Body of pancreas (tissue), 4 donors: ENCODE results near the gene INCENP. TPM values are rescaled to one million over a fixed set of nuclear protein-coding genes. Genes with fewer than 3 reads are reported as not detected.

Source experiments
- ATAC-seq: fragments of 150-250 bp; one replicate; pipeline ENCODE4 v1.9.1; 2016
- DNase-seq, 4 donors: peaks; one replicate each; pipeline ENCODE4 v3.0.0-alpha.2; 2019
- H3K27ac ChIP-seq, 4 donors: fragments of 200-600 bp; sonication (generic); 1 replicate in 3 of 4; 2 replicates in 1 of 4; pipeline versions ENCODE4 v1.5.1 to v1.6.1; 2016 to 2019; ENCODE audit warnings: mild to moderate bottlenecking in 1 of 4, mixed read lengths in 1 of 4, moderate library complexity in 1 of 4
- H3K27me3 ChIP-seq, 2 donors: fragments of 200-600 bp; sonication (generic); one replicate each; pipeline ENCODE4 v1.6.0; 2016; ENCODE audit warnings: mild to moderate bottlenecking in 1 of 2
- H3K36me3 ChIP-seq, 2 donors: fragments of 200-600 bp; sonication (generic); replicated peaks in 1 of 2; 2 replicates each; pipeline ENCODE4 v1.5.1; 2016; ENCODE audit warnings: low read depth in 2 of 2; ENCODE audit not compliant: insufficient read depth in 1 of 2
- H3K4me1 ChIP-seq: fragments of 200-600 bp; sonication (generic); one replicate; pipeline ENCODE4 v1.6.0; 2016
- H3K4me3 ChIP-seq, 2 donors: fragments of 200-600 bp; sonication (generic); 1 replicate in 1 of 2; 2 replicates in 1 of 2; pipeline ENCODE4 v1.5.1; 2016 to 2019
- H3K9me3 ChIP-seq, 3 donors: fragments of 200-600 bp; sonication (generic); 1 replicate in 2 of 3; 2 replicates in 1 of 3; pipeline ENCODE4 v1.5.1; 2016
- POLR2A ChIP-seq, 3 donors: fragments of 450-650 bp; IDR thresholded peaks; one replicate each; pipeline ENCODE4 v1.6.1; 2016; ENCODE audit warnings: antibody characterized with exemption in 3 of 3, mild to moderate bottlenecking in 2 of 3
- WGBS, 2 donors: methylation state at CpG; one replicate each; pipeline ENCODE4 v1.1.5; 2017; 5-methylcytosine and 5-hydroxymethylcytosine counted together
- intact Hi-C: fragments of 100-400 bp; cut with DNase I; formaldehyde crosslinking; loops from one replicate; pipeline ENCODE4 v1.15.1; 2023
- total RNA-seq, 2 donors: library from RNA; depleted of rRNA; stranded (reverse); fragments of >200 nt; gene quantifications; one replicate each; pipeline ENCODE4 v1.1.0, GENCODE V29; 2016
- TF ChIP-seq, protein P1 (sequence below), 7 experiments: fragments of 450-650 bp in 4 of 7; fragments of 200-600 bp in 3 of 7; sonication (generic) in 3 of 7; IDR thresholded peaks; one replicate each; pipeline ENCODE4 v1.5.1; 2016 to 2019; ENCODE audit warnings: antibody characterized with exemption in 7 of 7

INCENP gene
- total RNA-seq, 2 donors from 2014 or later = 5.4 to 7.9 TPM

DNA sequence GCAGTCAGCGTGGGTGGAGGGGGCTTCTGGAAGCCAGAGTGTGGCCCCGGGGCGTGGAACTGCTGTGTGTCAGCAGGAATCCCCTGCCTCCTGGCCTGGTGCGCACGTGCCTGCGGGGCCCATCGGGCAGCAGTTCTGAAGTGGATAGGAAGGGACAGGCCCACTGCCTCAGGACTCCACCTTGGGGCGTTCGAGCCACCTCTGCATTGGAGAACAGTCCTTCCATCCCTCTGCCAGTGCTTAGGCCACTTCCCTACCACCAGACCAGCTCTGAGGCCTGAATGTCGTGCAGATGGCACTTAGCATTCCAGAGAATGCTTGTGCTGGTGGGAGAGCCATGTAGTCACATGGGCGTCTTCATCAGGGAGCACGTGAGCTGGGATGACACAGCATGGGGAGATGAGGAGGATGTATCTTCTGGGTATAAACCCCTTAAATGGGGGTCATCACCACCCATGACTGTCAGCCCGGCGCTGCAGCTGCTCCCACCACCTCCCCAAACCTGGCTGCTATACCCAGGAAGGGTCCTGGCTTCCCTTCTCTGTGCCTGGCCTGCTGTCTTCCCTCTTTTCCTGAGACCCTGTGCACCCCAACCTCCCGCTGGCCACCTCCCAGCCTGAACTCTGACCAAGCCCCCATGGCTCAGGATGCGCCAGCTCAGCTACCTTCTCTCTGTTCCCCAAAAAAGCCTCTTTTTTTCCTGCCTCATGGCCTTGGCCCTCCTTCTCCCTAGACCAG is 9.7 kb downstream of the INCENP start:
- intact Hi-C loops = no loop called here
- Histone ChIP-seq H3K36me3 (peaks cover 0 to 12% of the 10 kb centered on the region in 2 donors), H3K4me1 (no peaks in the 10 kb centered on the region), H3K27me3 (no peaks in the 10 kb centered on the region), H3K4me3 (no peak overlapping the region), H3K27ac (no peak overlapping the region), H3K9me3 (no peaks in the 10 kb centered on the region)
- WGBS, 2 donors = 79% methylated on average over 13 to 16 of the region's 16 CpGs
- TF ChIP-seq, protein P1, sequence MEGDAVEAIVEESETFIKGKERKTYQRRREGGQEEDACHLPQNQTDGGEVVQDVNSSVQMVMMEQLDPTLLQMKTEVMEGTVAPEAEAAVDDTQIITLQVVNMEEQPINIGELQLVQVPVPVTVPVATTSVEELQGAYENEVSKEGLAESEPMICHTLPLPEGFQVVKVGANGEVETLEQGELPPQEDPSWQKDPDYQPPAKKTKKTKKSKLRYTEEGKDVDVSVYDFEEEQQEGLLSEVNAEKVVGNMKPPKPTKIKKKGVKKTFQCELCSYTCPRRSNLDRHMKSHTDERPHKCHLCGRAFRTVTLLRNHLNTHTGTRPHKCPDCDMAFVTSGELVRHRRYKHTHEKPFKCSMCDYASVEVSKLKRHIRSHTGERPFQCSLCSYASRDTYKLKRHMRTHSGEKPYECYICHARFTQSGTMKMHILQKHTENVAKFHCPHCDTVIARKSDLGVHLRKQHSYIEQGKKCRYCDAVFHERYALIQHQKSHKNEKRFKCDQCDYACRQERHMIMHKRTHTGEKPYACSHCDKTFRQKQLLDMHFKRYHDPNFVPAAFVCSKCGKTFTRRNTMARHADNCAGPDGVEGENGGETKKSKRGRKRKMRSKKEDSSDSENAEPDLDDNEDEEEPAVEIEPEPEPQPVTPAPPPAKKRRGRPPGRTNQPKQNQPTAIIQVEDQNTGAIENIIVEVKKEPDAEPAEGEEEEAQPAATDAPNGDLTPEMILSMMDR (IDR thresholded peaks at IDR 0.05) = no peak
- TF ChIP-seq POLR2A (IDR thresholded peaks at IDR 0.05) = no peak
- DNase-seq (no peak), ATAC-seq (no peak)

DNA sequence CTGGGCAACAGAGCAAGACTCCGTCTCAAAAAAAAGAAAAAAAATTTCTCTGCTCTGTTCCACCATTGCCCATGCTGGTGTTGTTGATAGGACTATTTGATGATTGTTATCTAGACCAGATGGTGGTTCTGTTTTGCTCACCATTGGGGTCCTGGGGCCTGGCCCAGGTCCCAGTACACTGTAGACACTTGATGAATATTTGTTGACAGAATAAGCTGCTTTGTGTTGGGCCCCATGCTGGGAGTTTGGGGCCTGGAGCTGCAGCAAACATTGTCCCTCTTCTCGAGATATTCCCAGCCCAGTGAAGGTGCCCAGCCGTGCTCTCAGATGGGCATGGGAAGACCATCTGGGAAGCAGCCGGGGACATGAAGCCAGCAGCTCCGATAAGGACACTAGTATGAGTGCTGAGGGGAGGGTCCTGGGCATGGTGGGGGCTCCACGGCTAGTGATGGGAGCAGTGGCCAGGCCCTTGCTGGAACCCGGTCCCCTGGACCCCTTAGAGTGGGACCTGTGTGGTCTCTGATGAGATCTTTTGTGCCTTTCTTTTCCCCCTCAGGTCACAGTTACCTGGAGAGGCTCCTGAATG is 13.6 kb downstream of the INCENP start:
- H3K9me3 ChIP-seq = no peaks in the 10 kb centered on the region
- no peak for ATAC-seq
- no peak overlapping the region for H3K27ac ChIP-seq
- no peak overlapping the region for H3K4me3 ChIP-seq
- intact Hi-C loops = no loop called here
- DNase-seq = no peak
- H3K27me3 ChIP-seq = no peaks in the 10 kb centered on the region
- no peak for TF ChIP-seq POLR2A (IDR thresholded peaks at IDR 0.05)
- TF ChIP-seq, protein P1 (IDR thresholded peaks at IDR 0.05) = no peak
- no peaks in the 10 kb centered on the region for H3K4me1 ChIP-seq
- WGBS, 2 donors = 81 to 89% methylated on average over 3 to 7 of the region's 7 CpGs
- H3K36me3 ChIP-seq = peaks cover 0 to 5% of the 10 kb centered on the region in 2 donors

DNA sequence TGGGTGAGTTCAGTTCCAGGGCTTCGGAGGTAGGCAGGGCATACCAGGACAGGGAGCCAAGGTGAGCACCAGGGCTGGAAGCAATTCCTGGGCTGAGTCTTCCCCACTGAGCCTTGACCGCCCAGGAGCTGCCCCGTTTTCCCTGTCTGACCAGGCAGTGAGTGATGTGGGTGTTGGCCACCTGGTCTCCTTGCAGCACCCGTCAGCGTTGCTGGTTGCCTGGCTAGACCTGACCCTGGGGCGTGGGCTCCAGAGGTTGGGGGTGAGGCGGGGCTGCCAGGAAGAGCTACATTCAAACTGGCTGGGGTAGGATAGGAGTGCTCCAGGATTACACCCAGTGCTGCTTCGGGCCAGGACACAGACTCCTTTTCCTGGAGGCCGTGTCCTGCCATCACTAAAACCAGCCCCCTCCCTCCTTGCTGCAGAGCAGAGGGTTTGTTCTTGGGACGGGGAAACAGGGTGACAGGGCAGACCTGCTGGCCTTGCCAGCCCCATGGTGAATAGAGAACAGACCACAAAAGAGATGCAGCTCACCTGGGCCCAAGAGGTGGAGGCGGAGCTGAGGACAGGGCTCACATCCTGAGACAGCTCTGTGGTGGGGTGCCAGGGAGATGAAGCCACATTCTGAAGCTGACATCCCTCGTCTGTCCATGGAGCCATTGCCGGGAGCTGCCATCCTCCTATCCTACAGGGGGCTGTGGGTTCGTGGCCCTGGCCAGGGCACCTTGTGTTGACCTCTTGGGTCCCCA is 14.2 kb downstream of the INCENP start:
- Histone ChIP-seq H3K27ac (no peak overlapping the region), H3K36me3 (peaks cover 0 to 5% of the 10 kb centered on the region in 2 donors), H3K27me3 (no peaks in the 10 kb centered on the region), H3K9me3 (no peaks in the 10 kb centered on the region), H3K4me1 (no peaks in the 10 kb centered on the region), H3K4me3 (no peak overlapping the region)
- DNase-seq = no peak
- TF ChIP-seq, protein P1 (IDR thresholded peaks at IDR 0.05) = no peak
- TF ChIP-seq POLR2A (IDR thresholded peaks at IDR 0.05) = no peak
- WGBS, 2 donors = 95 to 100% methylated on average over 5 to 13 of the region's 14 CpGs
- ATAC-seq = no peak
- intact Hi-C loops = no loop called here

DNA sequence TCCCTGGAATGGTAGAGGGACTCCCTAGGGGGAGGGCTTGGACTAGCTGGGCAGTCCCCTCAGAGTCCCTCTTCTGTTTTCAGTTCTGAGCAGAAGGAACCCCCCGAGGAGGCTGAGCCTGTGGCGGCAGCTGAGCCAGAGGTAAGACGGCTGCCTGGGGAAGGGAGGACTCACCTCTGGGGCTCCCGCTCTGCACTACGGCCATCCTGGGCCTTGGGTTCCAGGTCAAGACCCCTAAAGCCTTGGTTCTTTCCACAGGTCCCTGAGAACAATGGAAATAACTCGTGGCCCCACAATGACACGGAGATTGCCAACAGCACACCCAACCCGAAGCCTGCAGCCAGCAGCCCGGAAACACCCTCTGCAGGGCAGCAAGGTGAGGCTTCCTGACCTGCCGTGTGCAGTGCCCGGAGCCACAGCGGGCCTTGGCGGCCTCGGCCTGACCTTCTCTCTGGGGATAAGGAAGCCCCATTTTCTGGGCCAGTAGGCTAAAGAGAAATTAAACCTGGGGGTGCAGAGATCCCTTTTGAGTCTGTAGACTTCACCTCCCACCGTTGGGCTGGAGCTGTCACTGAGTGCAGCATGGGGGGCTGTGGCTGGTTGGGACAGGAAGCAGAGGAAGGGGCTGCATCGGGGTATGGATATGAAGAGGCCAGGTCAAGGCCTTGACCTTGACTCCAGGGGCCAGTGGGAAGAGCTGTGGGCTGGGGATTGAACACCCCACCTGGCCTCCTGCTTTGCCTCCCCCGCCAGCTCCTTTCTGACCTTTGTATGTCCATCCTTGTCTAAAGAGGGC is 15.0 kb downstream of the INCENP start:
- Histone ChIP-seq H3K9me3 (no peaks in the 10 kb centered on the region), H3K27ac (no peak overlapping the region), H3K4me3 (no peak overlapping the region), H3K36me3 (peaks cover 0 to 5% of the 10 kb centered on the region in 2 donors), H3K4me1 (no peaks in the 10 kb centered on the region), H3K27me3 (no peaks in the 10 kb centered on the region)
- ATAC-seq (no peak), DNase-seq (no peak)
- no peak for TF ChIP-seq POLR2A (IDR thresholded peaks at IDR 0.05)
- TF ChIP-seq, protein P1 (IDR thresholded peaks at IDR 0.05) = no peak
- intact Hi-C loops = no loop called here
- WGBS, 2 donors = 91 to 96% methylated on average over 8 to 17 of the region's 17 CpGs
